Measurements from ENCODE around the gene HOXB3. TPM values are rescaled to one million over a fixed set of nuclear protein-coding genes. Genes with fewer than 3 reads are reported as not detected.

HOXB3 gene
- total RNA-seq, 1 experiment from 2014 or later: 6.8 TPM

- peak; percentile 66 for DNase-seq
- Histone ChIP-seq H3K36me3 (replicated peaks; ENCODE audit: control insufficient read depth, insufficient read depth, low read length) (no peaks in the 10 kb centered on the region), H3K4me3 (ENCODE audit: insufficient read depth, low read depth, low read length) (no peak overlapping the region), H3K27me3 (ENCODE audit: control insufficient read depth, insufficient read depth, low read length) (peaks cover 99% of the 10 kb centered on the region)
These were observed 2.0 kb upstream of the HOXB3 start for GRCh38 chr17:48592057-48592514.

DNA sequence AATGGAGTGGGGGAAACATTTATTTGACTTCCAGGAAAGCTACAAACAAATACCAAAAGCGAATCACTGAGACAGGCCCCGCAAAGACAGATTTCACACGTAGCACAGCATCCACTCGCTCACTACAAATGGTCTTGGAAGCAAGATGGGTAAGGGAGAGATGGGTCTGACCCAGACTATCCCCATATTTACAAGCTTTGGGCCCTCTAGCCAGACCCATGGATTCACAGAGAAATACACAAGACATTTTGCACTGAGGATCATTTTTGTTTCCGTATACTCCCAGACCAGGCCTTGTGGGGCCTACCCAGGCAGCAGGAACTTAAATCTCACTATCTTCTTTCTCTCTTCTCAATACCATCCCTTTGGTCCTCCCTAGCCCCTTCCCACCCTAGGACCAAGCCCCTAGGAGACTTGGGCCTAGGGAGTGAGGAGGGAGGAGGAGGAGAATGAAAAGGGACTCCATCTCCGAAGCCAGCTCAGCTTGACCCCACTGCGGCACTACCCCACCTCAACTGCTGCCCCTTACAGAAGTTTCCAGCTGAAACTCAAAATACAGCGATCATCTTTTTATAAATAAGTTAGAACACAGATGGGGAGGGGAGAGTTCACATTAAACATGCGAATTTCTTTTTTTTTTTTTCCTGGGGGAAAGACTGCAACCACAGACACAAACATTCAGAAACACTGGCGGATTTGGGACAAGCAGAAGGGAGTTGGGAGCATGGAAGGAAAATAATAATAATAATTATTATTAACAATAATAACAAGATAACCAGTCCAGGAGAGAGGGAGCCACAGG is 1.4 kb upstream of the HOXB3 start:
- no peak for DNase-seq
- H3K4me3 ChIP-seq (ENCODE audit: insufficient read depth, low read depth, low read length): no peak overlapping the region
- peaks cover 99% of the 10 kb centered on the region for H3K27me3 ChIP-seq (ENCODE audit: control insufficient read depth, insufficient read depth, low read length)
- no peaks in the 10 kb centered on the region for H3K36me3 ChIP-seq (replicated peaks; ENCODE audit: control insufficient read depth, insufficient read depth, low read length)

DNA sequence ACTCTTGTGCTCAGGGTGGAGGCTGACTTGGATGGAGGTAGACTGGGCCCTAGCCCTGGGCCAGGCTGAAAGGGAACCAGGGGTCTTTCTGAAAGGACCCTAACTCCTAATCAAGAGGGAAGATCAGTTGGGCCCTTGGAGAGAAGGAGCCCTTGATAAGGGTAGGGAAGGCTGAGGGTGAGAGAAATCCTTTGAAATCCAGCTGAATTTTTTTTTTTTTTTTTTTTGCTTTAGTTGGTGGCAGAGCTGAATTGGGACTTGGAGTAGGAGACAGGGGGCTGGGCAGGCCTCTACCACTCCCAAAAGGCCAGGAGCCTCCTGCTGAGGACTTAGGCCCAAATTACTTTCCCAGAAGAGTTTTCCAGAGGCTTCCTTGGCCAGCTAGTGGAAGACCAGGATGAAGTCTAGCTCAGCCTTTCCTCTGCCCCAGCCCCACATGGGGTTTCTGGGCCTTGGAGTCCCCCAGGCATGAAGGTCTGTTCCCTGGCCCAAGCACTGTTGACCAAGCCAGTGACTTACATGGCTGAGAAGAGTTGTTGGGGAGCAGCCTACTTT is 643 bp upstream of the HOXB3 start:
- Histone ChIP-seq H3K36me3 (replicated peaks; ENCODE audit: control insufficient read depth, insufficient read depth, low read length) (no peaks in the 10 kb centered on the region), H3K4me3 (ENCODE audit: insufficient read depth, low read depth, low read length) (no peak overlapping the region), H3K27me3 (ENCODE audit: control insufficient read depth, insufficient read depth, low read length) (peaks cover 99% of the 10 kb centered on the region)
- DNase-seq: no peak

- Histone ChIP-seq H3K27me3 (ENCODE audit: control insufficient read depth, insufficient read depth, low read length) (peaks cover 99% of the 10 kb centered on the region), H3K36me3 (replicated peaks; ENCODE audit: control insufficient read depth, insufficient read depth, low read length) (no peaks in the 10 kb centered on the region), H3K4me3 (ENCODE audit: insufficient read depth, low read depth, low read length) (no peak overlapping the region)
- DNase-seq: no peak
These were observed 796 bp downstream of the HOXB3 start for GRCh38 chr17:48589060-48589830.

DNA sequence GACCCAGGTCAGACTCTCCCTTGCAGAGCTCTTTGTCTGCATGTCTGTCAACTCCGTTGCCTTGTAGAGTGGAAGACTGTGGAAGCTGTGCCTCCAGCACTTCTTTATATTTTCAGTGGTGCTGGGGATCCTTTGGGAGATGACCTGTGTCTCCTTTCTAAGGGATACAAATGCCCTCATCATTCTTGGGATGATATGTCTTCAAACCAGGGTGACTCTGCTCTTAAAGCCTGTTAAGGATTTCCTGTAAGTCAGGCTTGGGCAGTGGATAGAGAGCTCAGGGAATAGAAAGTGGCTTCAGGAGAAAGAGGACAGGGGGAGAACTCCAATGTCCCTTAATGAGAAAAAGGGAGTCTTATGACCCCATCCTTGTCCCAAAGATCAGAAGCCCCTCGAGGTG is 1.5 kb downstream of the HOXB3 start:
- no peak for DNase-seq
- Histone ChIP-seq H3K4me3 (ENCODE audit: insufficient read depth, low read depth, low read length) (no peak overlapping the region), H3K36me3 (replicated peaks; ENCODE audit: control insufficient read depth, insufficient read depth, low read length) (no peaks in the 10 kb centered on the region), H3K27me3 (ENCODE audit: control insufficient read depth, insufficient read depth, low read length) (peaks cover 100% of the 10 kb centered on the region)

GRCh38 chr17:48588074-48588415 is 2.0 kb downstream of the HOXB3 start:
- Histone ChIP-seq H3K36me3 (replicated peaks; ENCODE audit: control insufficient read depth, insufficient read depth, low read length) (no peaks in the 10 kb centered on the region), H3K4me3 (ENCODE audit: insufficient read depth, low read depth, low read length) (no peak overlapping the region), H3K27me3 (ENCODE audit: control insufficient read depth, insufficient read depth, low read length) (peaks cover 100% of the 10 kb centered on the region)
- DNase-seq: no peak

DNA sequence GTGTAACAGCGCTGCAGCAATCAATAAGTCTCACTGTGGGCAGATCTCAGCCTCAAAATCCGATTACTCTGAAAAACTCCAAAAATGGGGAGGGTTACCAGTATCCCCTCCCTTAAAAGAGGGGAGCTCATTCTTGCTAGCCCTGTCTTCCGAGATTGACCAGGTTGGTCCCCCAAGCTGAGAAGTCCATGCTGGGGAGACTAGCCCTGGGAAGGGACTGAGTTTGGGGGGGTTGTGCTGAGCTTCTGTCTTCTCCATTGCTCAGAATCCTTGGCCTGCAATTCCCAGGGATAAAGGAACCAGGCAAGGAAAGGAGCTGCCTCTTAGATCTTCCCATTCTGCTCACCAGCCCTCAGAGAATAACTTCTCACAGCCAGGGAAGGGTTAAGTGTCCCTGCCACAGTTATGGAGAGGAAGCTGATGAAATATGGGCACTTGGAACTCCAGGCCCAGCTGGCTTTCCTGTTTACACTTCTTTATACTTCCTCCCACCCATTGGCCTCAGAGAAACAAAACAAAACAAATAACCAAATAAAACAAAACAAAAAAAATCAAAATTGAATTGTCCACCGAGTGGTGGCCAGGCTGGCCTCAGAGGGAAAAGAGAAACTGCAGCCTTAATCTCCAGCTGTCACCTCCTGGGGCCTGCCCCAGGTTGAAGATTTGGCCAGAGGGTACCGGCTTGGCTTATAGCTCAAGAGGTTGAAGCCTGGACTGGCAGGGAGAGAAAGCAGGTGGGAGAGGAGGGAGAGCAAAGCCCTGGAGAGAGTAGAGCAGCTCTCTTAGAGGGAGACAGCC is 2.6 kb downstream of the HOXB3 start:
- Histone ChIP-seq H3K4me3 (ENCODE audit: insufficient read depth, low read depth, low read length) (no peak overlapping the region), H3K36me3 (replicated peaks; ENCODE audit: control insufficient read depth, insufficient read depth, low read length) (no peaks in the 10 kb centered on the region), H3K27me3 (ENCODE audit: control insufficient read depth, insufficient read depth, low read length) (peaks cover 100% of the 10 kb centered on the region)
- DNase-seq: no peak

GRCh38 chr17:48586355-48587258 is 3.4 kb downstream of the HOXB3 start:
- DNase-seq: peak; percentile 78
- Histone ChIP-seq H3K4me3 (ENCODE audit: insufficient read depth, low read depth, low read length) (no peak overlapping the region), H3K36me3 (replicated peaks; ENCODE audit: control insufficient read depth, insufficient read depth, low read length) (no peaks in the 10 kb centered on the region), H3K27me3 (ENCODE audit: control insufficient read depth, insufficient read depth, low read length) (peaks cover 100% of the 10 kb centered on the region)

GRCh38 chr17:48584223-48584741 is 5.8 kb downstream of the HOXB3 start:
- Histone ChIP-seq H3K4me3 (ENCODE audit: insufficient read depth, low read depth, low read length) (no peak overlapping the region), H3K27me3 (ENCODE audit: control insufficient read depth, insufficient read depth, low read length) (peaks cover 100% of the 10 kb centered on the region), H3K36me3 (replicated peaks; ENCODE audit: control insufficient read depth, insufficient read depth, low read length) (no peaks in the 10 kb centered on the region)
- DNase-seq: no peak

GRCh38 chr17:48583708-48584222 is 6.3 kb downstream of the HOXB3 start:
- Histone ChIP-seq H3K36me3 (replicated peaks; ENCODE audit: control insufficient read depth, insufficient read depth, low read length) (no peaks in the 10 kb centered on the region), H3K4me3 (ENCODE audit: insufficient read depth, low read depth, low read length) (no peak overlapping the region), H3K27me3 (ENCODE audit: control insufficient read depth, insufficient read depth, low read length) (peaks cover 100% of the 10 kb centered on the region)
- DNase-seq: no peak

- Histone ChIP-seq H3K36me3 (replicated peaks; ENCODE audit: control insufficient read depth, insufficient read depth, low read length) (no peaks in the 10 kb centered on the region), H3K27me3 (ENCODE audit: control insufficient read depth, insufficient read depth, low read length) (peaks cover 99% of the 10 kb centered on the region), H3K4me3 (ENCODE audit: insufficient read depth, low read depth, low read length) (no peak overlapping the region)
- DNase-seq: no peak
These were observed 7.3 kb downstream of the HOXB3 start for GRCh38 chr17:48582750-48583069.

DNA sequence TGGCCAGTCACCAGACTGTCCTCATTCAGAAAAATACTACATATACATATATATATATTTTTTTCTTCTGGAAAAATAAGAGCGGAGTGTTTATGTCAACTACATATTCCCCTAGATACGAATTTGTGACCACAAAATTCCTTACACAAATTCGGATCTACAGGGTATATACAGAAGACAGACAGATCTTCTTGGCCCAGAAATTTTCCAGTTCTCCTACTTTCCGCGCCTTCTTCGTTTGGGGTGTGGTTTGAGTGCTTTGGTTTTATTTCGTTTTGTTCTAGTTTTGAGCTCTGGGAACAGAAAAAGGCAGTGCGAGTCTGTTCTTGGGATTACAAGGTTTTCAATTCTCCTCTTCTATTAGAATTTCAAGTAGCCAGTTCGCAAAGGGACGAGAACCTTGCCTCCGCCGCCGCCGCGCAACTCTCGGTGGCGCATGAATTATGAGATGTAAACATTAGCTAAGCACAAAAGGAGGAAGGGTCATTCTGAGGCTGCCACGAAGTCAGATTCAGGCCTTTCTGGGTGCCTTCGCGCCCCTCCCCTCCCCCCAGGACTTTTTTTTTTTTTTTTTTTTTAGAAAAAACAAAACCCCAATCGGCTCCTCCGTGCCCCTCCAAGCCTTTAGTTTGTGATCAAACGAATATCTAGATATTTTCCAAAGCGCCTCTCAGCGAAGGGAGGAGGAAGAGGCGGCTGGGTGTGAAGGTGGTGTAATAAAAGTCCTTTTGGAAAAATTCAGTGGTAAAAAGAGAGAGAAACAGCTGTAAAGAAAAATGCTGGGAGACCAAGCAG is 10.1 kb downstream of the HOXB3 start:
- Histone ChIP-seq H3K36me3 (replicated peaks; ENCODE audit: control insufficient read depth, insufficient read depth, low read length) (no peaks in the 10 kb centered on the region), H3K4me3 (ENCODE audit: insufficient read depth, low read depth, low read length) (no peak overlapping the region), H3K27me3 (ENCODE audit: control insufficient read depth, insufficient read depth, low read length) (peaks cover 99% of the 10 kb centered on the region)
- DNase-seq: no peak

- DNase-seq: no peak
- H3K36me3 ChIP-seq (replicated peaks; ENCODE audit: control insufficient read depth, insufficient read depth, low read length): no peaks in the 10 kb centered on the region
- no peak overlapping the region for H3K4me3 ChIP-seq (ENCODE audit: insufficient read depth, low read depth, low read length)
- H3K27me3 ChIP-seq (ENCODE audit: control insufficient read depth, insufficient read depth, low read length): peaks cover 99% of the 10 kb centered on the region
These were observed 10.6 kb downstream of the HOXB3 start for GRCh38 chr17:48579471-48579759.
